ENCODE results near the gene RENBP. TPM values are rescaled to one million over a fixed set of nuclear protein-coding genes. Genes with fewer than 3 reads are reported as not detected.
A peak's percentile ranks its signal among the peaks of the same experiment; 100 is the strongest.

The RENBP gene
- total and polyA plus RNA-seq, 9 of the 15 experiments (the other 6 are each of a cell fraction or from before 2014, with no cell fraction given) = 0.07 to 14.8 (median 10.6) TPM; not detected in 1

DNA sequence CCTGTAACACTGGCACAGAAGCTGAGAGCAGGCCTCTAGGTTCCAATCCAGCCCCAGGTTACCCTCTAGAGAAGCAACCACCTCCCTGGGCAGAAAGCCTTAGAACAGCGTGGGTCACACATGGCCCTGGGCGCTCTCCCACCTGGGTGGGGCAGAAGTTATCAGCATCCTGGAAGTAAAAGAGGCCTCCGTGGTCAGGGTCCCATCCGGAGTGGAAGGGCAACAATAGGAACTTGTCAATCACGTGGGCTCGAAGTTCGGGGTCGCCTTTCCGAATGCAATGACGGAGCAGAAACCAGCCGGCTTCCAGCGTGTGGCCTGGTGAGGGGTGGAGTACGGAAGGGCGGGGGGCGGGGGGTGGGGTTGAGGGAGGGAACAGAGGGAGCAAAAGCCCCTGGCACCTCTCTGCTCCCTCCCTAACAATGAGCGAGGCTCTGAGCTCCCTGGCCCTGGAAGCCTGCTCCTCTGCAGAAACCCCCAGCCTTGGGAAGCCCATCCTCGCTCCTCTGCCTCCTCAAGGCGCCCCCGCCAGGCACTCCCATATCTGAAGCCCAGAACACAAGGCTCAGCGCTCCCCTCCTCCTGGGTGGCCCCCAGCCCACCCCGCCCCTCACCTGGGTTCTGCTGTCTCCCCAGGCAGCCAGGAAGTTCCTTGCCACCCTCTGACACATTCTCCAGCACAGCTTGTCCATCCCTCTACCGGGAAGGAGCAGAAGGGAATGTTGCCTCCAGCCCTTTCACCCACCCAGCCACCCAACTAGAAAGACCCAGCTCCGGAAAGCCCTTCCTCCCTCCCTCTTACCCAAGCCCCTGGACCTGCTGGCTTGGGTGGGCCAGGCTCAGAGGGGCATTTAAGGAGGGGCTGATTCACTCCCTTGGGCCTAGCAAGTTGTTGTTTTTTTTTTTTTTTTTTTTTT, 2.8 kb downstream of the RENBP start (continued):
- TF ChIP-seq MGA (IDR thresholded peaks at IDR 0.05) = peak; percentile 62
- TF ChIP-seq CREM (IDR thresholded peaks at IDR 0.05; ENCODE audit: low read depth) = no peak
- TF ChIP-seq, protein P1, sequence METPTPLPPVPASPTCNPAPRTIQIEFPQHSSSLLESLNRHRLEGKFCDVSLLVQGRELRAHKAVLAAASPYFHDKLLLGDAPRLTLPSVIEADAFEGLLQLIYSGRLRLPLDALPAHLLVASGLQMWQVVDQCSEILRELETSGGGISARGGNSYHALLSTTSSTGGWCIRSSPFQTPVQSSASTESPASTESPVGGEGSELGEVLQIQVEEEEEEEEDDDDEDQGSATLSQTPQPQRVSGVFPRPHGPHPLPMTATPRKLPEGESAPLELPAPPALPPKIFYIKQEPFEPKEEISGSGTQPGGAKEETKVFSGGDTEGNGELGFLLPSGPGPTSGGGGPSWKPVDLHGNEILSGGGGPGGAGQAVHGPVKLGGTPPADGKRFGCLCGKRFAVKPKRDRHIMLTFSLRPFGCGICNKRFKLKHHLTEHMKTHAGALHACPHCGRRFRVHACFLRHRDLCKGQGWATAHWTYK (CRISPR knock-in tag; IDR thresholded peaks at IDR 0.05) = no peak
- no peak for TF ChIP-seq ZNF695 (CRISPR knock-in tag; IDR thresholded peaks at IDR 0.05)
- no peak for TF ChIP-seq PTBP1 (IDR thresholded peaks at IDR 0.05; ENCODE audit: low read depth, low read length)
- TF ChIP-seq MEF2A (IDR thresholded peaks at IDR 0.05; ENCODE audit: control insufficient read depth, low read depth, low read length) = no peak
- no peak for TF ChIP-seq KDM5B (IDR thresholded peaks at IDR 0.05; ENCODE audit: insufficient replicate concordance, low read depth, low read length)
- TF ChIP-seq DACH1 (IDR thresholded peaks at IDR 0.05; ENCODE audit: partially characterized antibody) = no peak
- no peak for TF ChIP-seq CBFA2T2 (conservative IDR thresholded peaks at IDR 0.05)
- TF ChIP-seq ZNF584 (CRISPR knock-in tag; IDR thresholded peaks at IDR 0.05; ENCODE audit: low read depth) = no peak
- peak; percentile 44; the same call in 1 of the 2 replicates for TF ChIP-seq L3MBTL2 (IDR thresholded peaks at IDR 0.05)
- 0 out of 4 replicates have a peak, but pooled peaks of 1 of the 2 experiments have one; percentile 17 for TF ChIP-seq HDAC1 (IDR thresholded peaks at IDR 0.05)
- 0 out of 2 replicates have a peak, but pooled peaks have one; percentile 9 for TF ChIP-seq USF2 (CRISPR knock-in tag; IDR thresholded peaks at IDR 0.05)
